ENCODE data around the gene ABHD16B.
A peak's percentile ranks its signal among the peaks of the same experiment; 100 is the strongest.

The ABHD16B gene

GRCh38 chr20:63861365-63861934 is at the start of gene ABHD16B:
Gene ABHD16B (plus strand): TSS chr20:63861498. CDS start chr20:63861541, 43 bp downstream.
- H3K9ac ChIP-seq (ENCODE audit: low read depth, low read length) = no peak within 1 kb of the TSS
- no peaks in the 10 kb centered on the region for H3K9me3 ChIP-seq (ENCODE audit: control insufficient read depth, insufficient read depth, low read length)
- H3K27ac ChIP-seq (ENCODE audit: low read depth, low read length) = peak within 1 kb of the TSS; percentile 40
- H3K4me1 ChIP-seq (ENCODE audit: control insufficient read depth, insufficient read depth, low read length) = peaks cover 31% of the 10 kb centered on the region
- no peak within 1 kb of the TSS for H3K4me3 ChIP-seq (ENCODE audit: low read depth, low read length)
- H3K27me3 ChIP-seq (ENCODE audit: control insufficient read depth, insufficient read depth, low read length) = no peaks in the 10 kb centered on the region
- peaks cover 14% of the 10 kb centered on the region; the same call in 1 of the 2 replicates for H3K36me3 ChIP-seq (ENCODE audit: control insufficient read depth, insufficient read depth, low read length)

- Histone ChIP-seq H3K36me3 (ENCODE audit: control insufficient read depth, insufficient read depth, low read length) (no peaks in the 10 kb centered on the region), H3K27ac (ENCODE audit: low read depth, low read length) (no peak overlapping the region), H3K9ac (ENCODE audit: low read depth, low read length) (no peak overlapping the region), H3K27me3 (ENCODE audit: control insufficient read depth, insufficient read depth, low read length) (no peaks in the 10 kb centered on the region), H3K9me3 (ENCODE audit: control insufficient read depth, insufficient read depth, low read length) (no peaks in the 10 kb centered on the region), H3K4me1 (ENCODE audit: control insufficient read depth, insufficient read depth, low read length) (no peaks in the 10 kb centered on the region), H3K4me3 (ENCODE audit: low read depth, low read length) (no peak overlapping the region)
Measured at GRCh38 chr20:63814891-63815614, 46.2 kb upstream of the ABHD16B start.

GRCh38 chr20:63815615-63816253 is 45.6 kb upstream of the ABHD16B start:
- no peaks in the 10 kb centered on the region for H3K27me3 ChIP-seq (ENCODE audit: control insufficient read depth, insufficient read depth, low read length)

GRCh38 chr20:63819224-63819921 is 41.9 kb upstream of the ABHD16B start:
- H3K36me3 ChIP-seq (ENCODE audit: control insufficient read depth, insufficient read depth, low read length) = no peaks in the 10 kb centered on the region
- H3K27me3 ChIP-seq (ENCODE audit: control insufficient read depth, insufficient read depth, low read length) = no peaks in the 10 kb centered on the region
- no peak overlapping the region for H3K27ac ChIP-seq (ENCODE audit: low read depth, low read length)
- H3K9ac ChIP-seq (ENCODE audit: low read depth, low read length) = no peak overlapping the region
- H3K9me3 ChIP-seq (ENCODE audit: control insufficient read depth, insufficient read depth, low read length) = no peaks in the 10 kb centered on the region
- H3K4me1 ChIP-seq (ENCODE audit: control insufficient read depth, insufficient read depth, low read length) = no peaks in the 10 kb centered on the region
- H3K4me3 ChIP-seq (ENCODE audit: low read depth, low read length) = no peak overlapping the region

More at GRCh38 chr20:63815615-63816253, 45.6 kb upstream of the ABHD16B start:
- no peak overlapping the region for H3K4me3 ChIP-seq (ENCODE audit: low read depth, low read length)
- H3K9me3 ChIP-seq (ENCODE audit: control insufficient read depth, insufficient read depth, low read length) = no peaks in the 10 kb centered on the region
- no peaks in the 10 kb centered on the region for H3K36me3 ChIP-seq (ENCODE audit: control insufficient read depth, insufficient read depth, low read length)
- no peak overlapping the region for H3K27ac ChIP-seq (ENCODE audit: low read depth, low read length)
- no peaks in the 10 kb centered on the region for H3K4me1 ChIP-seq (ENCODE audit: control insufficient read depth, insufficient read depth, low read length)
- no peak overlapping the region for H3K9ac ChIP-seq (ENCODE audit: low read depth, low read length)

DNA sequence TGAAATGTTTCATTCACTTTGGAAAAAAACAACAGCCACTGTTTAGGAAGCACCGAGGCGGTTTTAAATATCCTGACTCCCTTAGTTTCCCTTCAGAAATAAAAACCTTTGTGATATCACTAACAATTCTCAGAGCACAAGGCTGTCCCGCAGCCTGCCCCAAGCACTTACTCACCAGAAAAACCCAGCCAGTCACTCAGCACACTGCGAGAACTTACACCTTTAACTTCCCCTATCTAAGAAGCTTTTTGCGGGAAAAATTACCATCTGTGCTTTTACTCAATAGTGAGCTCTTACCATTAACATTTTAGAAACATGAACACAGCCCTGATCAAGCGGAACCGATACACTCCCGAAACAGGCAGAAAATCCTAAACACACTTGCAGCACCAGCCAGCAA is 39.5 kb upstream of the ABHD16B start:
- Histone ChIP-seq H3K36me3 (ENCODE audit: control insufficient read depth, insufficient read depth, low read length) (no peaks in the 10 kb centered on the region), H3K9ac (ENCODE audit: low read depth, low read length) (no peak overlapping the region), H3K4me3 (ENCODE audit: low read depth, low read length) (no peak overlapping the region), H3K9me3 (ENCODE audit: control insufficient read depth, insufficient read depth, low read length) (no peaks in the 10 kb centered on the region), H3K27me3 (ENCODE audit: control insufficient read depth, insufficient read depth, low read length) (no peaks in the 10 kb centered on the region), H3K4me1 (ENCODE audit: control insufficient read depth, insufficient read depth, low read length) (no peaks in the 10 kb centered on the region), H3K27ac (ENCODE audit: low read depth, low read length) (no peak overlapping the region)

DNA sequence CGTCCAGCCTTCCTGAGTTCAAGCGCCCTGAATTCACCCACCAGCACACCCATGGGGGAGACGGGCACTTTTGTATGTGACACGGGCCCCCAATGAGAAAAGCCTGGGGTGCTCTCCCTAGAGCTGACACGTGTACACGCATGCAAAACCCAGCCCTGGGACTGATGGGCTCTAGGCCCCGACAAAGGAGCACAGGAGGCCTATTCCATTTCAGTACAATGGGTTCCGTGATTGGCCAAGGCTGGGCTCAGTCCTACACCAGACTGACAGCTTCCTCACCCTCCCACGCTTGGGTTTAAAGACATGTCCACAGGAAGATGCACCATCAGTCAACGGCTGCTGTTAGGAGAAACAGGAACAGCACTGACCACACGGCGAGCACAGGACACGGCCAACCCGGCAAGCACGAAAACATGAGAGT is 39.0 kb upstream of the ABHD16B start:
- Histone ChIP-seq H3K27me3 (ENCODE audit: control insufficient read depth, insufficient read depth, low read length) (no peaks in the 10 kb centered on the region), H3K9me3 (ENCODE audit: control insufficient read depth, insufficient read depth, low read length) (no peaks in the 10 kb centered on the region), H3K36me3 (ENCODE audit: control insufficient read depth, insufficient read depth, low read length) (no peaks in the 10 kb centered on the region), H3K9ac (ENCODE audit: low read depth, low read length) (no peak overlapping the region), H3K27ac (ENCODE audit: low read depth, low read length) (no peak overlapping the region), H3K4me1 (ENCODE audit: control insufficient read depth, insufficient read depth, low read length) (no peaks in the 10 kb centered on the region), H3K4me3 (ENCODE audit: low read depth, low read length) (no peak overlapping the region)

- Histone ChIP-seq H3K9me3 (ENCODE audit: control insufficient read depth, insufficient read depth, low read length) (no peaks in the 10 kb centered on the region), H3K27me3 (ENCODE audit: control insufficient read depth, insufficient read depth, low read length) (0 out of 2 replicates have a peak, but pooled peaks cover 3% of the 10 kb centered on the region), H3K27ac (ENCODE audit: low read depth, low read length) (no peak overlapping the region)
Measured at GRCh38 chr20:63823691-63824311, 37.5 kb upstream of the ABHD16B start.

GRCh38 chr20:63825331-63826118 is 35.8 kb upstream of the ABHD16B start:
- no peaks in the 10 kb centered on the region for H3K9me3 ChIP-seq (ENCODE audit: control insufficient read depth, insufficient read depth, low read length)
- H3K4me1 ChIP-seq (ENCODE audit: control insufficient read depth, insufficient read depth, low read length) = peaks cover 14% of the 10 kb centered on the region
- H3K27me3 ChIP-seq (ENCODE audit: control insufficient read depth, insufficient read depth, low read length) = peaks cover 15% of the 10 kb centered on the region
- no peak overlapping the region for H3K4me3 ChIP-seq (ENCODE audit: low read depth, low read length)
- no peak overlapping the region for H3K9ac ChIP-seq (ENCODE audit: low read depth, low read length)
- H3K27ac ChIP-seq (ENCODE audit: low read depth, low read length) = no peak overlapping the region
- H3K36me3 ChIP-seq (ENCODE audit: control insufficient read depth, insufficient read depth, low read length) = no peaks in the 10 kb centered on the region

More at GRCh38 chr20:63823691-63824311, 37.5 kb upstream of the ABHD16B start:
- H3K4me1 ChIP-seq (ENCODE audit: control insufficient read depth, insufficient read depth, low read length) = 0 out of 2 replicates have a peak, but pooled peaks cover 4% of the 10 kb centered on the region
- no peak overlapping the region for H3K9ac ChIP-seq (ENCODE audit: low read depth, low read length)
- H3K4me3 ChIP-seq (ENCODE audit: low read depth, low read length) = no peak overlapping the region
- H3K36me3 ChIP-seq (ENCODE audit: control insufficient read depth, insufficient read depth, low read length) = no peaks in the 10 kb centered on the region

GRCh38 chr20:63826753-63827152 is 34.5 kb upstream of the ABHD16B start:
- H3K36me3 ChIP-seq (ENCODE audit: control insufficient read depth, insufficient read depth, low read length) = no peaks in the 10 kb centered on the region
- H3K4me1 ChIP-seq (ENCODE audit: control insufficient read depth, insufficient read depth, low read length) = peaks cover 14% of the 10 kb centered on the region
- no peak overlapping the region for H3K27ac ChIP-seq (ENCODE audit: low read depth, low read length)
- no peak overlapping the region for H3K9ac ChIP-seq (ENCODE audit: low read depth, low read length)
- H3K4me3 ChIP-seq (ENCODE audit: low read depth, low read length) = no peak overlapping the region
- no peaks in the 10 kb centered on the region for H3K9me3 ChIP-seq (ENCODE audit: control insufficient read depth, insufficient read depth, low read length)
- peaks cover 19% of the 10 kb centered on the region for H3K27me3 ChIP-seq (ENCODE audit: control insufficient read depth, insufficient read depth, low read length)

DNA sequence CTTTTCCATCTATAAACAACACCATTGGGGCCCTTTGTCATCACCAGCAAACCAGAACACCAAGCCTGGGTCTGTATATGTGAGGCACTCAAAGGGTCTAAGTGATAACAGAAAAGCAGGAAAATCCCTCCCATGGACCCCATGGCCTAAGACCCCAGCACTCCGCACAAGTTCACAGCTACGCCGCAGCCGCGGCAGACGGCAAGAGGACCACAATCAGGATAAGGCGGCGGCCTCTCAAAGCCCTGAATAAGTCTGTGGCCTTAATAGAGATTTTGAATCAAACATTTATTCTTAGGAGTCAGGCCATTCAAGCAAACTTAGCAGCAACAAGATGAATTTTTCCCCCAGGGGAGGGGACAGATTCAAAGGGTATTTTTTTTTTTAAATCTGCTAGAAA is 33.2 kb upstream of the ABHD16B start:
- H3K4me3 ChIP-seq (ENCODE audit: low read depth, low read length) = no peak overlapping the region
- no peak overlapping the region for H3K27ac ChIP-seq (ENCODE audit: low read depth, low read length)
- no peak overlapping the region for H3K9ac ChIP-seq (ENCODE audit: low read depth, low read length)
- H3K9me3 ChIP-seq (ENCODE audit: control insufficient read depth, insufficient read depth, low read length) = no peaks in the 10 kb centered on the region
- no peaks in the 10 kb centered on the region for H3K36me3 ChIP-seq (ENCODE audit: control insufficient read depth, insufficient read depth, low read length)
- peaks cover 33% of the 10 kb centered on the region for H3K27me3 ChIP-seq (ENCODE audit: control insufficient read depth, insufficient read depth, low read length)
- H3K4me1 ChIP-seq (ENCODE audit: control insufficient read depth, insufficient read depth, low read length) = peaks cover 14% of the 10 kb centered on the region
